B cell (primary cell): Measurements from ENCODE around the gene ARRDC1. TPM values are rescaled to one million over a fixed set of nuclear protein-coding genes. Genes with fewer than 3 reads are reported as not detected.

Experiments
- ATAC-seq: fragments of 200-7000 bp; cut with Tn5 transposase; one replicate; pipeline ENCODE4 v1.10.0; 2021; ENCODE audit warnings: low read depth, mild to moderate bottlenecking, moderate number of reproducible peaks, moderate library complexity
- CTCF ChIA-PET: fragments of 350-600 bp; sonication (Branson Sonifier 250); formaldehyde crosslinking; loops from one replicate; lab custom pipeline; 2021; ENCODE audit warnings: antibody characterized with exemption, inconsistent platforms; lab: Charles Lee
- POLR2A ChIA-PET: fragments of 350-600 bp; sonication (Branson Sonifier 250); formaldehyde crosslinking; loops from one replicate; lab custom pipeline; 2021; ENCODE audit warnings: antibody characterized with exemption; lab: Charles Lee
- DNase-seq: peaks from one replicate; pipeline ENCODE4 v3.0.0; 2013
- H2AFZ ChIP-seq: 2 replicates; pipeline ENCODE4 v1.6.1; 2012; ENCODE audit warnings: mild to moderate bottlenecking, low read depth, low read length; ENCODE audit not compliant: insufficient read depth, poor library complexity, severe bottlenecking
- H3K27ac ChIP-seq, 2 donors: 1 replicate in 1 of 2; 2 replicates in 1 of 2; pipeline ENCODE4 v1.5.1; 2012 to 2013; ENCODE audit warnings: low read length in 2 of 2, mild to moderate bottlenecking in 2 of 2, moderate library complexity in 1 of 2
- H3K27me3 ChIP-seq, 4 experiments: fragments of 200-600 bp in 1 of 4; sonication (generic) in 1 of 4; replicated peaks in 1 of 4; 1 replicate in 2 of 4; 2 replicates in 2 of 4; pipeline versions ENCODE4 v1.6.1 to v1.7.0; 2013 to 2016; ENCODE audit warnings: low read length in 3 of 4, mild to moderate bottlenecking in 2 of 4, mixed read lengths in 1 of 4, moderate library complexity in 1 of 4; ENCODE audit not compliant: insufficient read depth in 4 of 4, control insufficient read depth in 3 of 4; ENCODE audit errors: control extremely low read depth in 1 of 4
- H3K36me3 ChIP-seq, 2 experiments: replicated peaks in 1 of 2; 1 replicate in 1 of 2; 2 replicates in 1 of 2; pipeline versions ENCODE4 v1.6.1 to v1.7.1; 2013; ENCODE audit warnings: low read length in 1 of 2; ENCODE audit not compliant: insufficient read depth in 2 of 2, control insufficient read depth in 1 of 2; ENCODE audit errors: control extremely low read depth in 1 of 2, extremely low read depth in 1 of 2
- H3K4me1 ChIP-seq, 2 donors: fragments of 200-600 bp in 1 of 2; sonication (generic) in 1 of 2; 1 replicate in 1 of 2; 2 replicates in 1 of 2; pipeline versions ENCODE4 v1.5.1 to v1.6.1; 2013 to 2017; ENCODE audit warnings: low read length in 2 of 2; ENCODE audit not compliant: control insufficient read depth in 2 of 2, insufficient read depth in 2 of 2
- H3K4me2 ChIP-seq: replicated peaks from 2 replicates; pipeline ENCODE3; 2012; ENCODE audit warnings: mild to moderate bottlenecking, low read depth, low read length; ENCODE audit not compliant: poor library complexity, severe bottlenecking
- H3K4me3 ChIP-seq, 5 experiments: fragments of 200-600 bp in 1 of 5; sonication (generic) in 1 of 5; 1 replicate in 3 of 5; 2 replicates in 2 of 5; pipeline versions ENCODE4 v1.5.1 to v1.7.0; 2011 to 2016; ENCODE audit warnings: low read length in 4 of 5, mild to moderate bottlenecking in 4 of 5, low read depth in 2 of 5, control low read depth in 1 of 5, moderate library complexity in 1 of 5; ENCODE audit not compliant: insufficient read depth in 1 of 5; ENCODE audit errors: control extremely low read depth in 1 of 5, extremely low read depth in 1 of 5
- H3K79me2 ChIP-seq: fragments of 200-600 bp; sonication (generic); one replicate; pipeline ENCODE4 v1.6.0; 2016; ENCODE audit warnings: low read length; ENCODE audit not compliant: control insufficient read depth, insufficient read depth
- H3K9ac ChIP-seq: fragments of 200-600 bp; sonication (generic); 2 replicates; pipeline ENCODE4 v1.6.1; 2017; ENCODE audit warnings: mild to moderate bottlenecking, low read length, moderate library complexity
- H3K9me3 ChIP-seq, 3 donors: one replicate each; pipeline versions ENCODE4 v1.6.1 to v1.7.1; 2013; ENCODE audit warnings: low read length in 2 of 3; ENCODE audit not compliant: control insufficient read depth in 2 of 3, insufficient read depth in 1 of 3; ENCODE audit errors: control extremely low read depth in 1 of 3
- H4K20me1 ChIP-seq: 2 replicates; pipeline ENCODE4 v1.6.0; 2012; ENCODE audit warnings: mild to moderate bottlenecking, low read length; ENCODE audit not compliant: insufficient read depth, control insufficient read depth, poor library complexity, severe bottlenecking
- H3K27ac Mint-ChIP-seq: one replicate; pipeline ENCODE4 v1.8.0; 2021; ENCODE audit warnings: mixed read lengths
- H3K27me3 Mint-ChIP-seq: one replicate; pipeline ENCODE4 v1.8.0; 2021; ENCODE audit warnings: mixed read lengths
- H3K4me1 Mint-ChIP-seq: one replicate; pipeline ENCODE4 v1.8.0; 2021; ENCODE audit warnings: mixed read lengths
- H3K4me3 Mint-ChIP-seq: one replicate; pipeline ENCODE4 v1.8.0; 2021; ENCODE audit warnings: mixed read lengths
- H3K9me3 Mint-ChIP-seq: one replicate; pipeline ENCODE4 v1.8.0; 2022; ENCODE audit warnings: mixed read lengths; ENCODE audit not compliant: insufficient read depth
- EZH2 ChIP-seq: IDR thresholded peaks from 2 replicates; pipeline ENCODE4 v1.6.1; 2012; ENCODE audit warnings: borderline replicate concordance, low read depth, mild to moderate bottlenecking, moderate library complexity, low read length; ENCODE audit not compliant: insufficient read depth, poor library complexity, severe bottlenecking
- WGBS: methylation state at CpG from one replicate; pipeline ENCODE4 v1.1.5; 2013; ENCODE audit warnings: missing lambda C conversion rate; ENCODE audit not compliant: insufficient coverage; 5-methylcytosine and 5-hydroxymethylcytosine counted together
- intact Hi-C: fragments of 100-400 bp; cut with micrococcal nuclease; formaldehyde crosslinking; loops from one replicate; pipeline ENCODE4 v1.10.0; 2022
- polyA plus RNA-seq: library from polyadenylated mRNA; depleted of rRNA; stranded (reverse); fragments of >200 nt; gene quantifications from 2 replicates; pipeline ENCODE4 v1.2.3, GENCODE V29; 2012
- total RNA-seq, 2 donors: library from RNA; stranded (reverse); fragments of 120-200 nt in 1 of 2; gene quantifications; 1 replicate in 1 of 2; 2 replicates in 1 of 2; pipeline versions ENCODE4 v1.2.3 to v1.2.4, GENCODE V29; 2013 to 2022
- TF ChIP-seq, protein P1 (sequence below): fragments of 200-600 bp; IDR thresholded peaks from one replicate; pipeline ENCODE4 v1.8.0; 2022; ENCODE audit warnings: antibody characterized with exemption, mild to moderate bottlenecking

Gene ARRDC1
- total and polyA plus RNA-seq, 2 donors (not counting 1 experiment from before 2014, with no cell fraction given): 89.2 to 227 TPM

DNA sequence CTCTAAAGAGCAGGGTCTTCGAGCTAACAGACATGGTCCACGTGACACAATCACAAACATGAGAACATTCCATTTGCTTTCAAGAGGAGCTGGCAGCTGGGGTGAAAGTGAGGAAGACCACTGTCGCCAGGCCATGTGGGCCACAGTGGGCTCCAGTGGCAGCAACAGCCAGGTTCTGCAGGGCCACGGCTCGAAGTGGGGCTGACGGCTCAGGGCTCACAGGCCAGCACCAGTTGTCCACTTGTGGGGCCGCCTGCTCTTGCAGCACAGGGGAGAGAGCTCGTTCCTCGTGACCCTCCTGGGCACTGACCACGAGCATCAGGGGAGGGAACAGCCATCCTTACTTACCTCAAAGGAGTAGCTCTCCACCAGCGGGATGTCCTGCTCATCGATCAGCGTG, 17.2 kb upstream of the ARRDC1 start:
- intact Hi-C loops: no loop called here
- Mint-ChIP-seq H3K27me3 (no peaks in the 10 kb centered on the region), H3K4me3 (peak overlapping the region; percentile 85), H3K9me3 (no peaks in the 10 kb centered on the region), H3K4me1 (peaks cover 12% of the 10 kb centered on the region), H3K27ac (peak overlapping the region; percentile 20)
- H4K20me1 ChIP-seq: peaks cover 5% of the 10 kb centered on the region
- H2AFZ ChIP-seq: no peak overlapping the region
- CTCF ChIA-PET: interaction anchor here (0.5 to 2.0 kb wide), 5 partner anchors 9 to 85 kb away, joined by 3 to 13 read pairs (median 5); partner anchors contain the start of gene DPH7
- no peaks in the 10 kb centered on the region for H3K27me3 ChIP-seq
- peaks cover 9 to 15% of the 10 kb centered on the region in 2 donors for H3K4me1 ChIP-seq
- H3K9me3 ChIP-seq: no peaks in the 10 kb centered on the region
- no peak overlapping the region for H3K4me3 ChIP-seq
- DNase-seq (no peak), ATAC-seq (no peak)
- peaks cover 0 to 36% of the 10 kb centered on the region in 2 experiments for H3K36me3 ChIP-seq
- WGBS: over 99% methylated on average over 6 of the region's 13 CpGs
- no peak overlapping the region for H3K9ac ChIP-seq
- POLR2A ChIA-PET: interaction anchor here (0.6 kb wide), 1 partner anchor 66 kb away, joined by 3 read pairs; no protein-coding TSS in a partner anchor
- no peak overlapping the region for H3K27ac ChIP-seq
- TF ChIP-seq, protein P1, sequence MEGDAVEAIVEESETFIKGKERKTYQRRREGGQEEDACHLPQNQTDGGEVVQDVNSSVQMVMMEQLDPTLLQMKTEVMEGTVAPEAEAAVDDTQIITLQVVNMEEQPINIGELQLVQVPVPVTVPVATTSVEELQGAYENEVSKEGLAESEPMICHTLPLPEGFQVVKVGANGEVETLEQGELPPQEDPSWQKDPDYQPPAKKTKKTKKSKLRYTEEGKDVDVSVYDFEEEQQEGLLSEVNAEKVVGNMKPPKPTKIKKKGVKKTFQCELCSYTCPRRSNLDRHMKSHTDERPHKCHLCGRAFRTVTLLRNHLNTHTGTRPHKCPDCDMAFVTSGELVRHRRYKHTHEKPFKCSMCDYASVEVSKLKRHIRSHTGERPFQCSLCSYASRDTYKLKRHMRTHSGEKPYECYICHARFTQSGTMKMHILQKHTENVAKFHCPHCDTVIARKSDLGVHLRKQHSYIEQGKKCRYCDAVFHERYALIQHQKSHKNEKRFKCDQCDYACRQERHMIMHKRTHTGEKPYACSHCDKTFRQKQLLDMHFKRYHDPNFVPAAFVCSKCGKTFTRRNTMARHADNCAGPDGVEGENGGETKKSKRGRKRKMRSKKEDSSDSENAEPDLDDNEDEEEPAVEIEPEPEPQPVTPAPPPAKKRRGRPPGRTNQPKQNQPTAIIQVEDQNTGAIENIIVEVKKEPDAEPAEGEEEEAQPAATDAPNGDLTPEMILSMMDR: no peak
- no peak overlapping the region for H3K4me2 ChIP-seq
- peaks cover 13% of the 10 kb centered on the region for H3K79me2 ChIP-seq

DNA sequence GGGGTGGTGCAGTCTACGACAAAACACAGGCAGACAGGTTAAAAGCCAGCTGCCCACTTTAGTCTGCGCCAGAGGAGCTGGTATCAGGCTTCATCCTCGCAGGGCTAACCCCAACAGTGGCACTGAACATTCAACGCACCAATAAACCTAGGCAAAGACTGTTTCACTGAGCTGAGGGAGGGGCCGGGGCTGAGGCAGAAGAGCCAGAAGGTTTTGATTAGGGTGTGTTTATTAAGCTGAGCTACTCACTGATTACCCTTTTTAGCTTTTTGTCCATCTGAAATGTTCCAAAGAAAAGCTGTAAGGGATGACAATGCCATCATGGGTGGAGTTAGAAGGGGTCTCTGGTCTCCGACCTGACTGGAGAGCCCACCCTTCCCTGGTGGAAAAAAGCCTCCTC, 16.6 kb upstream of the ARRDC1 start:
- no peaks in the 10 kb centered on the region for H3K27me3 ChIP-seq
- Mint-ChIP-seq H3K27me3 (no peaks in the 10 kb centered on the region), H3K9me3 (no peaks in the 10 kb centered on the region), H3K4me1 (peaks cover 12% of the 10 kb centered on the region), H3K4me3 (peak overlapping the region; percentile 85), H3K27ac (no peak overlapping the region)
- WGBS: 95% methylated on average over 4 of the region's 6 CpGs
- ChIA-PET POLR2A (no interaction called here), CTCF (interaction anchor here (2.0 kb wide), 2 partner anchors 10 to 84 kb away, joined by 6 to 13 read pairs; partner anchors contain the start of gene DPH7)
- ATAC-seq (no peak), DNase-seq (no peak)
- peaks cover 5% of the 10 kb centered on the region for H4K20me1 ChIP-seq
- no peak overlapping the region for H3K9ac ChIP-seq
- H3K36me3 ChIP-seq: peaks cover 0 to 31% of the 10 kb centered on the region in 2 experiments
- peaks cover 9 to 15% of the 10 kb centered on the region in 2 donors for H3K4me1 ChIP-seq
- no peak overlapping the region for H3K4me3 ChIP-seq
- intact Hi-C loops: no loop called here
- H3K4me2 ChIP-seq: peak overlapping the region; percentile 93
- H3K27ac ChIP-seq: no peak overlapping the region
- no peak overlapping the region for H2AFZ ChIP-seq
- peaks cover 13% of the 10 kb centered on the region for H3K79me2 ChIP-seq
- no peaks in the 10 kb centered on the region for H3K9me3 ChIP-seq
- TF ChIP-seq, protein P1: no peak
- no peak for TF ChIP-seq EZH2
